Esophagus squamous epithelium (tissue), 4 donors: ENCODE data around the gene TOMM22.

Experiments used
- POLR2A ChIP-seq, 4 donors: fragments of 450-650 bp; IDR thresholded peaks; one replicate each; pipeline ENCODE4 v1.6.1; 2017; ENCODE audit warnings: antibody characterized with exemption in 4 of 4, mild to moderate bottlenecking in 4 of 4, moderate library complexity in 3 of 4
- TF ChIP-seq, protein P1 (sequence below), 6 experiments: fragments of 450-650 bp in 4 of 6; fragments of 200-600 bp in 2 of 6; sonication (generic) in 2 of 6; IDR thresholded peaks; one replicate each; pipeline ENCODE4 v1.5.1; 2016 to 2019; ENCODE audit warnings: antibody characterized with exemption in 6 of 6, mild to moderate bottlenecking in 4 of 6, moderate library complexity in 4 of 6

DNA sequence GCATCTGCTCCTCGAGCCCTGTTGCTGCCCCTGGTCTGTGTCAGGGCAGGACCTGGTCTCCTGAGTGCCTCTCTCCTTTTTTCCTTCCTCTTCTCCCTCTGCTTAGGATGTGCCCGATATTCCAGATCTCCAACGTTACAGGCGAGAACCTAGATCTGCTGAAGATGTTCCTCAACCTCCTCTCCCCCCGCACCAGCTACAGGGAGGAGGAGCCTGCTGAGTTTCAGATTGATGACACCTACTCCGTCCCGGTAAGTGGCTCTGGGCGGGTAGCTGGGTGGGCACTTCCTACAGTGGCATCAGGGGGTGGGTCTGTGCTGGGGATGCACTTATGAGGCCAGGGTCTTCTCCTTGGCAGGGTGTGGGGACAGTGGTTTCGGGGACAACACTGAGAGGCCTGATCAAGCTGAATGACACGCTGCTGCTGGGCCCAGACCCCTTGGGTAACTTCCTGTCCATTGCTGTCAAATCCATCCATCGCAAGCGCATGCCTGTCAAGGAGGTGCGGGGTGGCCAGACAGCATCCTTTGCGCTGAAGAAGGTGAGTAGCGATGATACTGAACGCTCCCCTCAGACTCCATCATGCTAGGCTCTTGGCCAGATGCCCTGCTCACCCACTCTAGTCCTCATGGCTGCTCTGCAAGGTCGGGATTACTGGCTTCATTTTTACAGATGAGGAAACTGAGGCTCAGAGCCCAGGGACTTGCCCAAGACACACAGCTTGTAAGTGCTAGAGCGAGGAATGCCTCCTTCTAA, 44.3 kb downstream of the TOMM22 start:
- TF ChIP-seq, protein P1, sequence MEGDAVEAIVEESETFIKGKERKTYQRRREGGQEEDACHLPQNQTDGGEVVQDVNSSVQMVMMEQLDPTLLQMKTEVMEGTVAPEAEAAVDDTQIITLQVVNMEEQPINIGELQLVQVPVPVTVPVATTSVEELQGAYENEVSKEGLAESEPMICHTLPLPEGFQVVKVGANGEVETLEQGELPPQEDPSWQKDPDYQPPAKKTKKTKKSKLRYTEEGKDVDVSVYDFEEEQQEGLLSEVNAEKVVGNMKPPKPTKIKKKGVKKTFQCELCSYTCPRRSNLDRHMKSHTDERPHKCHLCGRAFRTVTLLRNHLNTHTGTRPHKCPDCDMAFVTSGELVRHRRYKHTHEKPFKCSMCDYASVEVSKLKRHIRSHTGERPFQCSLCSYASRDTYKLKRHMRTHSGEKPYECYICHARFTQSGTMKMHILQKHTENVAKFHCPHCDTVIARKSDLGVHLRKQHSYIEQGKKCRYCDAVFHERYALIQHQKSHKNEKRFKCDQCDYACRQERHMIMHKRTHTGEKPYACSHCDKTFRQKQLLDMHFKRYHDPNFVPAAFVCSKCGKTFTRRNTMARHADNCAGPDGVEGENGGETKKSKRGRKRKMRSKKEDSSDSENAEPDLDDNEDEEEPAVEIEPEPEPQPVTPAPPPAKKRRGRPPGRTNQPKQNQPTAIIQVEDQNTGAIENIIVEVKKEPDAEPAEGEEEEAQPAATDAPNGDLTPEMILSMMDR (IDR thresholded peaks at IDR 0.05), result no peak
- no peak for TF ChIP-seq POLR2A (IDR thresholded peaks at IDR 0.05)
